Left colon (tissue), 2 donors: Measurements from ENCODE around the gene SEMA3B. TPM values are rescaled to one million over a fixed set of nuclear protein-coding genes. Genes with fewer than 3 reads are reported as not detected.
"Not testable (repeated sequence)": the region's sequence is repeated elsewhere in the genome, so short reads cannot be mapped to it uniquely, and the experiment has no call there.

ENCODE experiments used
- ATAC-seq: fragments of 200-7000 bp; cut with Tn5 transposase; one replicate; pipeline ENCODE4 v1.9.1; 2020; ENCODE audit warnings: mild to moderate bottlenecking, moderate library complexity
- DNase-seq, 2 donors: peaks; one replicate each; pipeline ENCODE4 v3.0.0-alpha.2; 2020
- intact Hi-C, 2 donors: fragments of 100-400 bp; cut with DNase I in 1 of 2; cut with micrococcal nuclease in 1 of 2; formaldehyde crosslinking; loops; one replicate each; pipeline versions ENCODE4 v1.11.2 to v1.14.0; 2022; cut with DNase I, micrococcal nuclease
- total RNA-seq, 2 donors: library from RNA; stranded (reverse); fragmentation: NEBNext Ultra II Directional; extraction: Animal tissue kit (Norgen Biotek cat#: 25700); gene quantifications; one replicate each; pipeline ENCODE4 v1.2.1, GENCODE V29; 2021
- donor health status: DM: no; HTN: no; CAD: no.
- donor health status: DM: yes; HTN: yes; CAD: no.

Gene SEMA3B
- total RNA-seq, 2 donors from 2014 or later: 56.8 to 116 TPM

DNA sequence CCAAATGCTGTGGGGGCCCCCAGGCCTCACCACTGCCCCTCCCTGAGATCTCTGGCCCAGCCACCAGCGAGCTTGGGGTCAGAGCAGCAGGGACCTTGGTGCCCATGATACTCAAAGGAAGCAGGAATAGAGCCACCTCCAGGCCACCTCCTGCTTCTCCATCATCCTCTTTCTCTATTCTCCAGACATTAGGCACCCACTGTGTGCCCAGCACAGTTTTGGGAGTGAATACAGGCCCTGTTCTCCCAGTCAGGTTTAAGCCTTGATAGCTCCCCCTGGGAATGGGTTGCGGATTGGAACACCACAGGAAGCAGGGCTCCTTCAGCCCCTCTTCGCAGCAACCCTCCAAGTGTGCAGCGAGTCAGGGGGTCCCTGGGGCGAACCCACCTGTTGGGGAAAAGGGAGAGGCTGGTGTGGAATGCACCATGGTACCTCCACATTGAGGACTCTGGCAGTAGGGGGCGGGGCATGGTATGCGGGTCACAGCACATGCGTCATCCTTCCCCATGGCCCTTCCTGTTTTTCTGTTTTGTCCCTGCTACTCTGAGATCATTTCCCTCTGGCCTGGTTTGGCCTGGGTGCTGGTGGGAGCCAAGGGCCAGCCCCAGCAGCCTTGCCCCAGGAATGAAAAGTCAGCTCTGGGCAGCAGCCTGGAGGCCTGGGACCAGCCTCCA is 14.2 kb upstream of the SEMA3B start:
- no peak for ATAC-seq
- intact Hi-C loops: no loop called here
- no peak for DNase-seq

DNA sequence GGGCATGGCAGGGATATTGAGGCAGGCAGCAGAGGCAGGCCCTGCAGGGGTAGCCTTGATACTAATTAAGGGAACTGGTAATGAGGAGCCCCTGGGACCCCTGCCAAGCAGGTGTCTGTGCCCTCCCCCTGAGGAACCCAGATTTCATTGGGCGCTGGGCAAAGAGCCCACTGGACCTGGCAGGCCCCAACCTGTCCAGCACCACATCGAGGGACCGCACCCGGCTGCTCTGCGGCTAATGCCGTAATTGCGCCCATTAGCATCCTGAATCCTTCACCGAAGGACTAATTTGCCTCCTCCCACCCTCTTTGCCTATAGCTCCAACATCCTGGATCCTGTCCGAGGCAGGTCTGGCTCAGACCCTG is 13.7 kb upstream of the SEMA3B start:
- ATAC-seq (no peak), DNase-seq (no peak)
- intact Hi-C loops: no loop called here

DNA sequence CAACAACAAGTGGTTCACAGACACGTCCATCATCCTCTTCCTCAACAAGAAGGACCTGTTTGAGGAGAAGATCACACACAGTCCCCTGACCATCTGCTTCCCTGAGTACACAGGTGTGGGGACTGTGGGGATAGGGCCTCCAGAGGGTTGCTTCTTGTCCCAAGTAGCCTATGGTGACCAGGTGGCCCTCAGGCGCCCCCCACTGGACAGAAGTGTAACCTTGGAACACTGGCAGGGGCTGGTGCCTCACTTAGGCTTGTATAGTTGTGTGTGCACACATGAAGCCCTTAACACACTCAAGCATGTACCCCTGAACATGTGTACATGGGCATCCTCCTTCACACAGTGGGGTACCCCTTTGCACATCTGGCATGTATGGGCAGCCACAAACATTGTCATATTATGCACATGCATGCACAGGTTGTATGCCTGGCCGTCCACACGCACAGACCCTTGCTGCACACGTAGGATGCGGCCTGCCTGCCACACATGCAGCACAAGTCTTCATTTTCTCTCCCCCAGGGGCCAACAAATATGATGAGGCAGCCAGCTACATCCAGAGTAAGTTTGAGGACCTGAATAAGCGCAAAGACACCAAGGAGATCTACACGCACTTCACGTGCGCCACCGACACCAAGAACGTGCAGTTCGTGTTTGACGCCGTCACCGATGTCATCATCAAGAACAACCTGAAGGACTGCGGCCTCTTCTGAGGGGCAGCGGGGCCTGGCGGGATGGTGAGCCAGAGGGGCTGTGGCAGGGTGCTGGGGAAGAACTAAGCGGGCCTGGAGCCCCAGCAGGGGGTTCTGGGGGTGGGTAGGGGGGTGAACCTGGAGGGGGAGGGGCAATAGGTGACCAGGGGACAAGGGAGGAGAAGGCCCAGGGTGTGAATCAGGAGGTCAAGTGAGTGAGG is 11.7 kb upstream of the SEMA3B start:
- intact Hi-C loops: no loop called here
- peak; percentile 20 for ATAC-seq
- DNase-seq: peak in 1 of 2 donors; percentile 71

DNA sequence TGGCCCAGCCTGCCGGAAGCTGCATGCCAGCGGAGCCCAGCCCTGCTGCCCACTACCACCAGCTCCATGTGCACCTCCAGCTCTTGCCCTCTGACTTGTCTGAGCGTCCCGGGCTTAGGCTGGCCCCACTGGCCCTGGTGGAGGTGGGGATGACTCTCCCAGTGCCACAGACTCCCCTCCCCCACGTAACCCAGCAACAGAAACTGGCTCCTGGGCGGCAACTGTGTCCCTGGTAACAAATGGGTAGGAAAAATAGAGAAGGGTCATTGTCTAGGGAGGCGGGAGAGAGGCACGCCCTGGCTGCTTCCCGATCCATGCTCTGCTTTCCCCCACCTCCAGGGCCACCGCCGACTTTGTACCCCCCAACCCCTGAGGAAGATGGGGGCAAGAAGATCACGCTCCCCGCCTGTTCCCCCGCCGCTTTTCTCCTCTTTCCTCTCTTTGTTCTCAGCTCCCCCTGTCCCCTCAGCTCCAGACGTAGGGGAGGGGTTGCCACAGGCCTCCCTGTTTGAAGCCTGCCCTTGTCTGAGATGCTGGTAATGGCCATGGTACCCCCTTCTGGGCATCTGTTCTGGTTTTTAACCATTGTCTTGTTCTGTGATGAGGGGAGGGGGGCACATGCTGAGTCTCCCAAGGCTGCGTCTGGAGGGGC is 10.8 kb upstream of the SEMA3B start:
- intact Hi-C loops: no loop called here

DNA sequence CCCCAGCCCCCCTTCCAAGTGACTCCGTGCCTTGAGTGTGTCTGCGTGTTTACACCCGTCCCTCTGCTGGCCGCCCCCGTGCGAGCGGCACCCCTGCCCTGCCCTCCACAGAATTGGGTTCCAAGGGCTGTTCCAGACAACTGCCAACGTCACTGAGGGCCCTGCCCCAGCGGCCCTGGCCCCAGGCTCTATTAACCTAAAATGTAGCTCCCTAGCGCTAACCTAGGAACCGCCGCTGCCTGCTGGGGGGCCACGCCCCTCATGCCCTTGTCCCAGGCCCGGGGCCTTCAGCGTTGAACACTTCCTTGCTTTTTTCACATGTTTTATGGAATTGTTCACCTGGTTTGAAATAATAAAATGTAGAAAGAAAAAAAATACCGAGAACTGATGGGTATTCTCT is 10.0 kb upstream of the SEMA3B start:
- intact Hi-C loops: no loop called here
- ATAC-seq: no peak
- no peak for DNase-seq

More for the DNA sequence above, 10.8 kb upstream of the SEMA3B start:
- DNase-seq (peak in 1 of 2 donors; percentile 22), ATAC-seq (no peak)

DNA sequence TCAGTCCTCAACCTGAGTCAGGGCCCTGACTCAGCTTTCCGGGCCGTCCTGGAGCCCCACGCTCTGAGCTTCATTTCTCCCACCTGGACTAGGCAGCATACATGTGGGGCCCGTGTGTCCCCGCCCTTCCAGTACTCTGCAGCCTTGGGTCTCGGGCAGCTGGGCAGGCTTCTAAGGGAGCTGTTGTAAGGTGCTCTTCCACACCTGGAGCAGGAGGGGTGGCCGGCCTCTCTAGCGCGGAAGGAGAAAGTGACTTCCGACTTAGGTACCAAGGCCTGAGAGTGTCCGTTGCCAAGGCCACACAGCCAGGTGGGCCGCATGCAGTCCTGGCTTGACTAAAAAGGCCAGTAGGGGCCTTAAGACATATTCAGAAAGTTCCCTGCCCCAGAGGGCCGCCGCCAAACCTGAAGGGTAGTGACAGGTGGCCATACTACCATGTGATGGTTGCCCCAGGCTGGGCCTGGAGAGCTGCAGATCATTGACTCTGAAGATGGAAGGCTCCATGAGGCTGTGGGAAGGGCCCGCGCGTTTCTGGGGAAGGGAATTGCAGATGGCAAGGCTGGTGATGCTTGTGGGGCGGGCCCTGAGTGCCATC is 9.4 kb upstream of the SEMA3B start:
- DNase-seq (no peak), ATAC-seq (no peak)
- intact Hi-C loops: no loop called here

DNA sequence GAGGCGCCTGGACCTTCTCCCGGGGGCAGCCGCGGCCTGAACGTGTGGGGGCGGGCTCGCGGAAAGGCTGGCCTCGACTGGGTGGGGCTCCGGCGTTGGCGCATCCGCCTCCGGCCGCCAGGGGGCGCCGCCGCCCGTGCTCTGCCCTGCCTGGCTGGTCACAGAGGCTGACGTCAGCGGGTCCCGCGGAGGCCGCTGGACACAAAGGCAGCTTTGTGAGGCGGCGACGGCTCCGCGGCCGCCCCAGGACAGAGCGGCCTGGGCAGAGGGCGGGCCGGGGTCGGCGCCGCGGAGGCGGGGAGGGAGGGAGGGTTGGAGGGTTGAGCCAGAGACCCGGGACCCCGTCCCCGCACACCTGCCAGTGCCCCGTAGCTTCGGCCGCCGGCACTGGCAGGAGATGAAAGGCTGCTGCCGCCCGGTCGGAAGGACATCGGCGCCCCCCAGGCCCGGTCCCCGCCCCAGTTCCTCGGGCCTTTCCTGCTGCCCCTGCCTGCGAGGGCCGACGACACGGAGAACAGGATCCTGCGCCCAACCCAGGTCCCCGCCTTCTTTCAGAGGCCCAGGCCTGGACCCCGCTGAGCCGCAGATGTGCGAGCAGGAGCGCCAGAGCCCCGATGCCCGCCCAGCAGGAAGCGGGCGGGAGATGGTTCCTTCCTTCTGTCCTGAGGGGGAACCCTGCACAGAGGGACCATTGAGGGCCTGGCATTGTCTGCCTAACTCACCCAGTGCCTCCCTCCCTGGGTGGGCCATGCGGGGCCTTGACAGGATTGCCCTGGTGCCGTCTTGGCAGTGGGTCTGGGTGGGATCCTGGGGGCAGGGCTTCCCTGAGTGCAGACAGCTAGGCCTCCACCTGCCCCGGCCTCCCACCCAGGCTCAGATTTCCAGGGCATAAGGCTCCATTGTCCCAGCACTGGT is 8.7 kb upstream of the SEMA3B start:
- intact Hi-C loops: no loop called here
- ATAC-seq (peak; percentile 87), DNase-seq (peak; percentile 89 to 94)

DNA sequence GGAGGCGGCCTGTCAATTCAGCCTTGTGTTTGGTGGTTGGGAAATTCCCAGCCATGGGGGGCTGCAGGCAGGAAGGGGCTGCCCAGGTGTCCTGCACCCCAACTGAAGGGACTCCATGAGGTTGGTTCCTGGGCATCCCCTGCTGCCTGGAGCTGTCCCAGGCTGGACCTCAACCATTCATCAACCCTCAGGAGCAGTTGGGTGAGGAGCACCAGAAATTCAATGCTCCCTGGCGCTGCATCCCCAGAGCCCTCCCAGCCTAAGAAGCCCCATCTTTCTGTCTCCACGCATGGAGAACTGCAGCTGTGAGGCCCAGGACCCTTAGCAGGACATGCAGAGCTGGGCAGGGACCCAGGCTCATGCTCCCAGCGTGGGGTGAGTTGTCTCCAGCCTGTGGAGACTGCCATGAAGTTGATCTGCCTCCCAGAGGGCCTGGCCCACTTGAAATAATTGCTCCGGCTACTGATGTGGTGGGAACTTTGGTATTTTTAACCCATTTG is 8.0 kb upstream of the SEMA3B start:
- intact Hi-C loops: no loop called here
- ATAC-seq: no peak
- no peak for DNase-seq

DNA sequence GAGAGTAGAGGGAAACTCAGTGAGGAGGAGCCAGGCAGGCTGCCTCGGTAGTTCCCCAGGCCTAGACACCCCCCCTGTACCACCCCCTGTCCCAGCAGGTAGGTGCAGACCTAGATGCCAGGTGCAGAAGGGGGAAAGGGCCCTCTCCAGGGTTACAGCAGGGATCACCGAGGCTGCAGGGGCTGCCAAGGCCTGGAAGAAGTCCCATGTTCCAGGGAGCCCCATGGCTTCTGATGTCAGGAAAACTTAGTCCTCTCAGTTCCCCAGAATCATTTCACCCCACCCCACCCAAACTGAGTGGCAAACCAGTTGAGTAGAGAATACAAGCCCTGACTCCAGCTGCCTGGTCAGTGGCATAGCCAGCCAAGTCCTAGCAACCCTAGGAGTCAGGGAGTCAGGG is 7.4 kb upstream of the SEMA3B start:
- intact Hi-C loops: no loop called here
- ATAC-seq: no peak

DNA sequence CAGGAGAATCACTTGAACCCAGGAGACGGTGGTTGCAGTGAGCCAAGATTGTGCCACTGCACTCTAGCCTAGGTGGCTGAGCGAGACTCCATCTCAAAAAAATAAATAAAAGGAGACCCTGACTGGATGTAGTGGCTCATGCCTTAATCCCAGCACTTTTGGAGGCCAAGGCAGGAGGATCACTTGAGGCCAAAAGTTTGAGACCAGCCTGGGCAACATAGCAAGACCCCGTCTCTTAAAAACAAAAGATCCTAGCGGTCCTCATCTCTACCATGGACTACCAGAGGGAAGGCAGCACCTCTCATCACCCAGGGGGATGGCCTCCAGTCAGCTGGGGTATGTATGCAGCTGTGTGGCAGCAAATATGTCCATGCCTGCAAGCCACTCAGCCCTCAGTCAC is 6.7 kb upstream of the SEMA3B start:
- intact Hi-C loops, ATAC-seq: not testable (repeated sequence)

More for the DNA sequence above, 7.4 kb upstream of the SEMA3B start:
- DNase-seq: no peak

DNA sequence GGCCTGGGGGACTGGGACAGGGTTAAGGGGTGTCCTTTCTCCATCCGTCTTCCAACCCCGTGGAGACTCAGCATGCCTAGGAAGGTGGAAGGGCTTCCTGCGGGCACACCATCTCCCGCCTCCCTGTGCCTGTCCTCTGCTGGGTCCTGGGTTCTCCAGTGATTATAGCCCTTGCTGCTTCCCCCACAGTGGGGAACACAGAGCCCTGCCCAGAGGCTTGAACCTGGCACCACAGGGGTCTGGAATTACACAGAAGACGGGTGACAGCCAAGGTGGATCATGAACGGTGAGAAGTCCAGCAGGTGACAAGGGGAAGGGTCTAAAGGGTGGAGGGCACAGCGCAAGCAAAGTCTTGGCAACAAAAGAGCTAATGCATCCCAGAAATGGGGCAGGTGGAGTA is 6.2 kb upstream of the SEMA3B start:
- intact Hi-C loops: no loop called here
- ATAC-seq: no peak
- DNase-seq: no peak

More for the DNA sequence above, 6.7 kb upstream of the SEMA3B start:
- DNase-seq: not testable (repeated sequence)

DNA sequence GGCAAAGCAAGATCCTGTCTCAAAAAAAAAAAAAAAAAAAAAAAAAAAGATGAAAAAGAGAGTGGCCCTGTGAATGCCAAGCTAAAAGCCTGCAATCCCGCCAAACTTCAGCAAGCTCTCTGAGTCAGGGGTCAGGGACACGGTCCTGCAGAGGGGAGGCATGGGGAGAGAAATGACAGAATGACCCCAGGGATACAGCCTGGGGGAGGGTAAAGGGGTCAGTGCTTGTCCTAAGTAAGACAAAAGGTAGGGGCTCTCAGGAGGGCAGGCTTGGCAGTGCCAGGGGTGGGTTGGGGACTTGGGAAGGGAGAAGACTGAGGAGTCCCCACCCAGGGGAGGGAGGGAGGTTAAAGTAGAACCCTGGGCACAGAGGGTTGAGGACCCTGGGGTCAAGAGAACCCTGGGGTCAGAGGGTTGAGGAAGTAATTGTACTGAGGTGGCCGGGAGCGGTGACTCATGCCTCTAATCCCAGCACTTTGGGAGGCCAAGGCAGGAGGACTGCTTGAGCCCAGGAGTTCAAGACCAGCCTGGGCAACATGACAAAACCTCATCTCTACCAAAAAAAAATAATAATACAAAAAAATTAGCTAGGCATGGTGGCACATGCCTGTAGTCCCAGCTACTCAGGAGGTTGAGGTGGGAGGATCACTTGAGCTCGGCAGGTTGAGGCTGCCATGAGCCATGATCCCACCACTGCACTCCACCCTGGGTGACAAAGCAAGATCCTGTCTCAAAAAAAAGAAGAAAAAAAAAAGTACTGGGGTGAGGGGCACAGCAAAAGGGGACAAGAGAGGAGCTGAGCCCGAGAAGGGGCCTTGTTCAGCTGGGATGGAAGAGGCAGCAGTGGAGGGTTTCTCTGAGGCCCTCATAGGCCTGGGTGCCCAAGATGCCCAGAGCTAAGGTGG is 5.2 kb upstream of the SEMA3B start:
- intact Hi-C loops: no loop called here
- DNase-seq (no peak), ATAC-seq (no peak)

DNA sequence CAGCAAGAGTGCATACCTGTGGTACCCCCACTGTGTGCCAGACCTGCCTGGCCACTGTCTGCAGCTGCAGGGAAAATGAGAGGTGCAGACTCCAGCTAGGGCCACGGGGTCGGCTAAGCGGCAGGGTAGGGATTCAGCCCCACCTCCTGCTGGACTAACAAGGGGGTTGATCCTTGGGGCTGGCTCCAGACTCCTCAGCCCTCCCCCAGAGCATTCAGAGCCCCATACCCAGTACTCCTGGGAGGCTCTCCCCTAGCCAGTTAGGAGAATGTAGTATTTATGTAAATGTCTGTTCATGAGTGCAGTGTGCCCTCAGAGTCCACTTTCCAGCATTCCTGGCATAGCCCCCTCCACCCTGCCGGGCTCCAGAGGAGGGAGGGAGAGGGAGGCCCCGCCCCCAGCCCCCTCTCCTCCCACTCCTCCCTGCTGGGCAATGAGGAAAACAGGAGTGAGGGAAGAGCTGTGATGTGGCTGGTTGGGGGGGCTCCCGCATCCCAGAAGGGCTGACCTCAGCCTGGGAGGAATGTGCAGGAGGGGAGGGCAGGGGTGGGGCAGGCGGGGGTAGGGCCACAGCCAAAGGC is 4.5 kb upstream of the SEMA3B start:
- ATAC-seq (no peak), DNase-seq (peak; percentile 58 to 69)
- intact Hi-C loops: no loop called here

DNA sequence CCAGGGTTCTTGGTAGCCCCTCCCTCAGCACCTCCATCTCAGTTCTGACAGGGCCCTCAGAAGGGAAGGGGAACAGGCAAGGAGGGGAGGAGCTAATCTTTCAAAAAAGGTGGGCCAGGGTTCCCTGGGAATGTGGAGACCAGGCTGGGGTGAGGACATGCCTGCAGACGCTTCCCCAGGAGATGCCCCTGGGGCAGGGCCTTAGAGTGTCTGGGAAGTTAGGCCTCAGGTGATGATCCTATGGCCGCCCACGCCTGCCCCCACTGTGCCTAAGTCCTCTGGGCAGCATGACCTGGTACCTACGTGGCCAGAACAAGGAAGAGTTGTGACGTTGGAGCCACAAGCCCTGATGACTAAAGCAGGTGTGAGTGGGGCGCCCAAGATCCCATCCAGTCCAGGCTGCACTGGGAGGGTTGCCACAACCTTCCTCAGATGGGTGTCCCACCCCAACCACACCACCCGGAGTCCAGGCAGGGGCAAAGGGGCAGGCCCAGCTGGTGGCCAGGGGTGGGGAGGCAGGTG is 3.9 kb upstream of the SEMA3B start:
- no peak for ATAC-seq
- intact Hi-C loops: no loop called here
- DNase-seq: no peak

DNA sequence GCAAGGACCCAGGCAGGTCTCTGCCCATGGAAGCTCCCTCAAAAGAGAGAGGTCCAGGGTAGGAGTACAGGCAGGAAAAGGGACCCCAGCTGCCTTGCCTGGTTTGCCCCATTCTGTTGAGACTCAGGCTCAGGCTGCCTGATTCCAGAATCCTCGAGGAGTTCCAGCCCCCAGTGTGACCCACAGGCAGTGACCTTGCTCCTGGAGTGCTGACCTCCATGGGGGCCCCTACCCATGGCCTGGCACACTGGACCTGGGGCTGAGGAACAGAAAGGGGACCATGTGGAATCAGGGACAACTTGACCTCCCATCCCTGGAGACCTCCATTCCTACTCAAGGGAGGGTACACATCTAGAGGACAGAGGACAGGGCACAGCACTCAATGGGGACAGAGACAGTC is 3.4 kb upstream of the SEMA3B start:
- ATAC-seq: no peak
- intact Hi-C loops: no loop called here
- no peak for DNase-seq

DNA sequence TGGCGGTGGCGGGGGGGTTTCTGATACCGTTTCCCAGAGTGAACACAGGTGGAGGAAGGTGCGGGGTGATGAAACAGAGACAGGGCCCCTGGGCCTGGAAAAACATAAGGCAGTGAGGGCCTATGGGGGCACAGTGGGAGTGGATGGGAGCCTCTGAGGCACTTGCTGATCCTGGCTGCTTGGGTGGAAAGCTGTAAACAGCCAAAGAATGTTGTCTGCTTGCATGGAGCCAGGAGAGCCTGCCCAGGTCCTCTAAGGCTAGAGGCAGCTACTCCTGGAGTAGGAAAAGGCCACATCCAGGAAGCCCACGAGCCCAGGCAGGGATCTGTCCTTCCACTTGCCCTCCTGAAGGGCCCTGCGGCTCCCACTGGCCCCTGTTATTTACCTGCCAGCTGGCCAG is 2.9 kb upstream of the SEMA3B start:
- intact Hi-C loops: no loop called here
- no peak for ATAC-seq
- no peak for DNase-seq

DNA sequence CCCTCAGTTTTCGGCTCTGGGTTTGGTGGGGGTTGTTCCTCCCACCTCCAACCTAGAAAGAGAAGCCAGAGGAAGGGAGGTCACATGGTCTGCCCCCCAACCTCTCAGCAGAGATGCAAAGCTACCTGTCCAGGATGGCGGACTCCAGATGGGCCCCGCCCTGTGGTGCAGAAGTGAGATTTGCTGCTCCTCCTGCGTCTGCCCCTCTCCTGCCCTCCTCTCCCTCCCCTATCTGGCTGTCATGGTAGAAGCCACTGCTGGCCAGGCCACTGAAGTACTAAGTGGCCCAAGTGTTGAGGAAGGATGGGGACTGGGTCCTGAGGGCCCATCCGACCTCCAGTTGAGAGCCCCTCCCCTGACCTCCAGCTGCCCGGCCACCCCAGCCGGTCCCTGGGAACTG is 2.1 kb upstream of the SEMA3B start:
- intact Hi-C loops: no loop called here
- ATAC-seq: no peak
- DNase-seq: no peak
